ENCODE measurements around the gene ACOT11.

DNA sequence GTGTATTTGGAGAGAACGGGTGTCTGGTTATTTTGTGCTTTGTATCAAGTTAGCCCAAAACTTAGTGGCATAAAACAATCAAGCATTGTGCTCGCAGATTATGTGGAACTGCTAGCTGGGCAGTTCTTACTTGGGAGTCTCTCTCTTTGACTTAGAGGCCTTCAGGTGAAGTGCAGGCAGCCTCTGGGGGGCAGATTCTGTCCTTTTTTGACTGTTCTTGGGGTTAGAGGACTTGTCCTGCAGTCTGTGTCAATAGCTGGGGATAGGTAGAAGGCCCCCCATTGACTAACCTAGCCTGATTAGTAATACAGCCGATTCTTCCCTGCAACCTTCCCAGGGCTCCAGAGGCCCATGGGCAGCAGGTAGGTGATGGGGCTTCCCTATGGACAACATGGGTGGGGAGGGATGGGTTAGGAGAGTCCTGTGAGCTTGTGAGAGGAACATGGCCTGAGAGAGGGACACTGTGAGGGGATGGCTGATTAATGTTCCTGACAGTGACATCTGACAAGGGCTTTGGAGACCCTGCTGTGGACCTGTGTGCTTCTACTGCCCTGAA, 37.2 kb upstream of the ACOT11 start:
- TF ChIP-seq, protein P1, sequence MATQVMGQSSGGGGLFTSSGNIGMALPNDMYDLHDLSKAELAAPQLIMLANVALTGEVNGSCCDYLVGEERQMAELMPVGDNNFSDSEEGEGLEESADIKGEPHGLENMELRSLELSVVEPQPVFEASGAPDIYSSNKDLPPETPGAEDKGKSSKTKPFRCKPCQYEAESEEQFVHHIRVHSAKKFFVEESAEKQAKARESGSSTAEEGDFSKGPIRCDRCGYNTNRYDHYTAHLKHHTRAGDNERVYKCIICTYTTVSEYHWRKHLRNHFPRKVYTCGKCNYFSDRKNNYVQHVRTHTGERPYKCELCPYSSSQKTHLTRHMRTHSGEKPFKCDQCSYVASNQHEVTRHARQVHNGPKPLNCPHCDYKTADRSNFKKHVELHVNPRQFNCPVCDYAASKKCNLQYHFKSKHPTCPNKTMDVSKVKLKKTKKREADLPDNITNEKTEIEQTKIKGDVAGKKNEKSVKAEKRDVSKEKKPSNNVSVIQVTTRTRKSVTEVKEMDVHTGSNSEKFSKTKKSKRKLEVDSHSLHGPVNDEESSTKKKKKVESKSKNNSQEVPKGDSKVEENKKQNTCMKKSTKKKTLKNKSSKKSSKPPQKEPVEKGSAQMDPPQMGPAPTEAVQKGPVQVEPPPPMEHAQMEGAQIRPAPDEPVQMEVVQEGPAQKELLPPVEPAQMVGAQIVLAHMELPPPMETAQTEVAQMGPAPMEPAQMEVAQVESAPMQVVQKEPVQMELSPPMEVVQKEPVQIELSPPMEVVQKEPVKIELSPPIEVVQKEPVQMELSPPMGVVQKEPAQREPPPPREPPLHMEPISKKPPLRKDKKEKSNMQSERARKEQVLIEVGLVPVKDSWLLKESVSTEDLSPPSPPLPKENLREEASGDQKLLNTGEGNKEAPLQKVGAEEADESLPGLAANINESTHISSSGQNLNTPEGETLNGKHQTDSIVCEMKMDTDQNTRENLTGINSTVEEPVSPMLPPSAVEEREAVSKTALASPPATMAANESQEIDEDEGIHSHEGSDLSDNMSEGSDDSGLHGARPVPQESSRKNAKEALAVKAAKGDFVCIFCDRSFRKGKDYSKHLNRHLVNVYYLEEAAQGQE (IDR thresholded peaks at IDR 0.05; ENCODE audit: insufficient read depth in 1 of 2, low read depth in 2 of 2, low read length in 2 of 2) = no peak
- TF ChIP-seq POLR2AphosphoS5 (IDR thresholded peaks at IDR 0.05; ENCODE audit: low read depth, low read length) (no peak), TAF1 (IDR thresholded peaks at IDR 0.05; ENCODE audit: borderline replicate concordance, insufficient read depth, low read length) (no peak), SIN3A (IDR thresholded peaks at IDR 0.05; ENCODE audit: borderline replicate concordance, insufficient read depth, low read length) (no peak)

Measured in PFSK-1 (cell line).